HG02642 (cell line): ENCODE results near the gene BMPR1B.
"Not testable (repeated sequence)": the region's sequence is repeated elsewhere in the genome, so short reads cannot be mapped to it uniquely, and the experiment has no call there.

Experiments
- ATAC-seq: cut with Tn5 transposase; IDR thresholded peaks from one replicate; pipeline ENCODE4 v1.9.1; 2021; ENCODE audit warnings: mild to moderate bottlenecking; ENCODE audit not compliant: unreplicated experiment, poor library complexity

BMPR1B gene

GRCh38 chr4:95014068-95014467 lies 256.3 kb downstream of the BMPR1B start:
- no peak for ATAC-seq

- ATAC-seq = no peak
Measured at GRCh38 chr4:95017305-95018064, 259.7 kb downstream of the BMPR1B start.

GRCh38 chr4:95018785-95019184 lies 261.0 kb downstream of the BMPR1B start:
- ATAC-seq = no peak

DNA sequence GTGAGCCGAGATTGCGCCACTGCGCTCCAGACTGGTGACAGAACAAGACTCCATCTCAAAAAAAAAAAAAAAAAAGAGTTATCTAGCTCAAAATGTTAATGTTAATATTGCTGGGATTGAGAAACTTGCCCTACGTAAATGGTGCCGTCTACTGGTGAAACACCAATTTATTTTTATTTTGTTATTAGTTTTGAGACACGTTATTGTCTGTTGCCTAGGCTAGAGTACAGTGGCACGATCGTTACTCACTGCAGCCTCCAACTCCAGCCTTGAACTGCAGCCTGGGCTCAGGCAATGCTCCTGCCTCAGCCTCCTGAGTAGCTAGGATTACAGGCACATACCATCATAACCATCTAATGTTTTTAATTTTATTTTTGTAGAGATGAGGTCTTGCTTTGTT lies 262.8 kb downstream of the BMPR1B start:
- no peak for ATAC-seq

DNA sequence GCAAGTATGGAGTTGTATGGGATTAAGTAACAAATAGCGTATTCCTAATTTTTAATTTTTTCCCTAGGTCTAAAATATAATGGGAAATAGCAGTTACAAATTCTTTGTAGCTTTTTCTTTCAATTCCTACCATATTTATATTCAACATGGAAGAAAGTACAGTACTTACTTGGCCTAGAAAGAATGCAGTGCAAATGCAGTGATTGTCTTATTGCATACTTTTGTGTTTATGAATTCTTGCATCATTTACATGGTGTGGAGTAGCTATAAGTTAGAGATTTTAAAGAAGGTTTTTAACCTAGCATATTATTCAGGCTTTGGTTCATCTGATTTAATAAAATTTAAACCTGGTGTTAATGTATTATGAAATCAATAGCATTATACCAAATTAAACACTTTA lies 263.3 kb downstream of the BMPR1B start:
- no peak for ATAC-seq

DNA sequence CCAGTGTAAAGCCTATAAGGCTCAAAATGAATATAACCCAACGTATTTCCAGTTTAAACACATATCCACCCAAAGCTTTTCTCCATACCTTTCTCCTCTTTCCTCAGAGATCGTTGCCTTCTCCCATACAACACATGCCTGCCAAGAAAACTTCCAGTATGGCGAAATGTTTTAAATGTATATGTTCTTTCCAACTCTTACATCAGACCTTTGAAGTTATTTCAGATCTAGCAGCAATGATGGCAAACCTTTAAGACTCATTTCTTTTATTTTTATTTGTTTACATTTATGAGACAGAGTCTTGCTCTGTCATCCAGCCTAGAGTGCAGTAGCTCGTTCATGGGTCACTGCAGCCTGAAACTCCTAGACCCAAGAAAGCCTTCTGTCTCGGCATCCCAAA lies 265.4 kb downstream of the BMPR1B start:
- ATAC-seq = no peak

DNA sequence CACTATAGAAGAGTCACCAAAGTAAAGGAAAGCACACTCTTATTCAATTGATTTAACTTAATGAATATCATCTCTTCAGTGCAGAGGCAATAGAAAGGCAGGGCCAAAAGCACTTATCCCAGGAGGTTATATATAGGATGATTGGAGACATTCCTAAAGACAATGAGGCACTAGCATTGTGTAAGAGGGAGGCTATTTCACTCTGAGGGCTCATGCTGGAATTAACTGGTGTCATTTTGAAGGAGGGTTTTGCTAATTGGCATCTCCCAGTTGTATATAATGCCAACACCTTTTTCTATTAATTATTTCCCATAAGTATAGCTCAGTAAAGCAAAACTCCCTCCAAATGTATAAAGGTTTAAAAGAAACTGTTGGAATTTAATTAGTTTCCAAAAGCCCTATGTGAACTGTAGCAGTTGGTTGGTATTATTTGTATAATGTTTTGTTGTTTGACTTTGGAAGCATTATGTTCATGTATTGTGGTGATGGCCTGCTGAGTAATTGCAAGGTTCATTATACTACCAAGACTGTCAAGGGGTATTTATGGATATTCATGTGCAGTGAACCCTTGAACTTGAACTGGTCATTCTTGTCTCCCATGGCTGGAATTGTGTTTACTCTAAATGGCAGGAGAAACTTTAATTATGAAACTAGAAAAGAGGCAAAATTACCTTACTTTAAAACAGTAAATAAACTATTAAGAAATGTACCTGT lies 270.3 kb downstream of the BMPR1B start:
- no peak for ATAC-seq

- ATAC-seq = no peak
Measured at GRCh38 chr4:95038791-95039190, 281.0 kb downstream of the BMPR1B start.

GRCh38 chr4:95044324-95044837 lies 286.6 kb downstream of the BMPR1B start:
- ATAC-seq = no peak

DNA sequence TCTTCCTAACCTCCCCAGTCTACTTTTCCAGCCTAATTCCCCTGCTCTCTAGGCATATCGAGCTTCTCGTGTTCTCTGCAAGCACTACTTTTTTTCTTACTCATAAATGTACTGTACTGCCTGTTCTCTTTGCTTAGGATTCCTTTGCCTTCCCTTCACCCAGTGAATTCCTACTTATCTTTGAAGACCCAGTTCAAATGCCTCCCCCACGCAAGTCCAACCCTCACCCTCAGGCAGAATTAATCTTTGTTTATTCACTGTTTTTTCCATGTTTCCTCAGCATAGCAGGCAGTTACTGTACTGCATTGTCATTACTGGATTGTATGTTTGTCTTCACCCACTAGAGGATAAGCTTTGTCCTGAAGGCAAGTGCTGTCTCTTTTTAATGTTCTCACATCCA lies 287.7 kb downstream of the BMPR1B start:
- ATAC-seq = no peak

DNA sequence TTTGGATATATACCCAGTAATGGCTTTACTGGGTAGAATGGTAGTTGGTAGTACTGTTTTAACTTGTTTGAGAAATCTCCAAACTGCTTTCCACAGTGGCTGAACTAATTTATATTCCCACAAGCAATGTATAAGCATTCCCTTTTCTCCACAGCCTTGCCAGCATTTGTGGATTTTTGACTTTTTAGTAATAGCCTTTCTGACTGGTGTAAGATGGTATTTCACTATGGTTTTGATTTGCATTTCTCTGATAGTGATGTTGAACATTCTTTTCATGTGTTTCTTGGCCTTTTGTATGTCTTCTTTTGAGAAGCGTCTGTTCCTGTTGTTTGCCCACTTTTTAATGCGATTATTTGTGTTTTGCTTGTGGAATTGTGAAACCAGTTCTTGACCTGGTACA lies 290.5 kb downstream of the BMPR1B start:
- no peak for ATAC-seq

- no peak for ATAC-seq
Measured at GRCh38 chr4:95049551-95050233, 291.9 kb downstream of the BMPR1B start.

- no peak for ATAC-seq
Measured at GRCh38 chr4:95050980-95051701, 293.4 kb downstream of the BMPR1B start.

DNA sequence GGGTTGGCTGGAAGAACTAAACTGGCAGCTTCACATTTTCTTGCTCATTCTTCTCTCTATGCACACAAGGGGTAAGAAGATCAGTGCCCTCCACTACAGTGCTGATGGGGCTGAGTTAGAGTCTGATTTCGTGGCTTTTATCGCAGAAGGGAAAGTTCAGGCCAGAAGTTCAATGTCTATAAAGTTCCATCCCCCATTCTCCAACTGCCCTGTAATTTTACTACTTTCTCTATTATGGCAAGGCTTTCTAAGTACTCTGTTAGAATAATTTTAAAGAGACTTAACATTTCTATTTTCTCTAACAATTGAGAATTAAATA lies 293.9 kb downstream of the BMPR1B start:
- no peak for ATAC-seq

DNA sequence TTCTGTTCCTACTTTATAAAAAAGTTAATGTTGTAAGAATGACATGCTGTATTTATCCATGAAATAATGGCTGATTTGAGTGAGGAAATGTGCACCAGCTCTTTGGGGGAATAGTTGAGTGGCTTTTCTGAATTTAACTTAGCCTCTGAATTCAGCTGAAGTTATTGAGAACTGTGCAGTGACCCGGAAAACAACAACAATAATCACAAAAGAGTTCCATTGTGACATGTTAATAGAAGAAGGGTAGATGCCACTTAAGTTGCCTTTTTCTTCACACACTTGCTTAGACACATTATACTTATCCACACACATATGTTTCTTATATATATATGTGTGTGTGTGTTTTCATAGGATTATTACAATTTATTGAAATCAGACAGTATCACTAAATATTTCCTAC lies 301.2 kb downstream of the BMPR1B start:
- no peak for ATAC-seq

DNA sequence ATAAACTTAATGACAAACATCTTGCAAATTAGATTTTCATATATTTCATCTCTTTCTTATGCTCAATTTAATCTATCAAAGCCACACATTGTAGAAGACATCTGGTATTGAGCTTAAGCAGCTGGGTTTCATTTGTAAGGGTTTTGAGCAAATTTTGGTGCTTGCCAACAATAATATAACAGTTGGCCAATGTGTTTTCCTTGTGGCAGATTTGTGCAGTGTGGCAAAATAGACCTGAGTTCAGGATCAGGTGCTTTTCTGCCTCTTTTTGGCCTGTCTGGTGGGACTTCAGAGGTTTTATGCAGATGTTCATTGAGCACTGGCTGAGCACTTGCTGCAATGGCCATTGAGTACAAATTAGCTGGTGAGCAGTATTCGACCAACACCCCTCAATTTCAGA lies 301.9 kb downstream of the BMPR1B start:
- ATAC-seq = no peak

DNA sequence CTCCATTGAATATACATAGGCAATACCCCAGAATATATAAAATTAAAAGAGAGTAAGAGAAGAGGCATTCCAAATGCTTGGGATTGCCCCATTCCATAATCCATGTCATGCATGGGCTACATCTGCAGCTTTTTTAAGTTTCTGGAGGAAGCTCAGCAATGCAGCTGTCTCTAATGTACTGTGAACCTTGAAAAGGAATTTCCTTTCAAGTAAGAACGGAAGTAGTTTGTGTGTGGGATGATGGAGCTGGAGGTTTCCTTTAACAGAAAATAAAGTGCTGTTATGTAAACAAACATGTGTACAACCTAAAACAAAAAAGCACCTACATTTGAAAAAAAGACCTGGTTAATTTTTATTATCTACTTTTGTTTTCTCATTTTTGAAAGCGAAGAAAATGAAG lies 303.5 kb downstream of the BMPR1B start:
- ATAC-seq = no peak

GRCh38 chr4:95061801-95062200 lies 304.0 kb downstream of the BMPR1B start:
- not testable (repeated sequence) for ATAC-seq

DNA sequence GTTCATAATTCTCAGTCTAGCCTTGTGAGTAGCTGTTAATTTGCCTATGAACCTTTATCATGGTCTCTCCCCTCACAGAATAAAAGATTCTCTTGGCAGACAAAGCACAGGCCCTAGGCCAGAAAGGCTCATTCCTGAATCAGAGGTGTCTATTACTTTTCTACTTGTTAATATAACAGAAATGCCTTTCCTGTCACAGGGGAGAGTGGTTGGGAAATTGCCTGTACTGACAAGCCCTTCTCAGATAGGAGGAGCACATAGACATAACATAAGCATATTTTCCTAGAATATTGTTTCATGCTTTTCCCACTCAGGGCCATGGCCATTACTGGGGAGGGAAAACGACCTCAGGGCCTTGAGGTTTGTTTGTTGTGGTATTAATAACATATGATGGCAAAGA lies 308.3 kb downstream of the BMPR1B start:
- no peak for ATAC-seq

DNA sequence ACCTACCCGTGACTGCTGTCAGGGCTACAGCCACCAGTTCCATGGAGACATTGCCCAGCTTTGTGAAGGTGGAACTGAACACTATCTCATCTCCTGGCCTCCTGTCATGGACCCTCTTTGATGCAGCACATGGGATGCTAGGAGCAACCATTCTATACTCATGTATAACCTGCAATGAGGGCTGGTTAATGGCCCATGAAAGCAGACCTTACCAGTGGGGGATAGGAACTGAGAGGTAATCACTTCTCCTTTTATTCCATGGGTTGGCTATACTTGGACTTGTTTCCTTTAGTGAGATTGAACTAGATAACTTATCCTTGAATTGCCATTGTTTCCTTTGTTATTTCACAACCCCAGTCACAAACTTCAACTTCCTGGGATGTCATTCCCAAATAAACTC lies 310.6 kb downstream of the BMPR1B start:
- no peak for ATAC-seq
